GM12878 (cell line): Measurements from ENCODE around the gene APLN. TPM values are rescaled to one million over a fixed set of nuclear protein-coding genes. Genes with fewer than 3 reads are reported as not detected.

Source experiments
- ATAC-seq: fragments of 200-7000 bp; cut with Tn5 transposase; 3 replicates; pipeline ENCODE4 v1.9.1; 2020; ENCODE audit warnings: mild to moderate bottlenecking, moderate library complexity
- BruUV-seq: library from RNA; stranded (reverse); fragments of 400-500 nt; replicated peaks from 2 replicates; lab custom pipeline; 2021; lab: Mats Ljungman, UMichigan
- CTCF ChIA-PET: fragments of 300-600 bp; sonication (Branson Sonifier 250); formaldehyde crosslinking; extraction: SDS; loops from one replicate; lab custom pipeline; 2021; ENCODE audit warnings: inconsistent platforms; lab: Yijun Ruan, JAX
- POLR2A ChIA-PET: fragments of 350-600 bp; formaldehyde crosslinking; extraction: SDS; loops from one replicate; lab custom pipeline; 2021; ENCODE audit warnings: inconsistent platforms; lab: Charles Lee
- RAD21 ChIA-PET: fragments of 300-600 bp; sonication (Branson Sonifier 250); formaldehyde crosslinking; loops from one replicate; lab custom pipeline; 2023; ENCODE audit warnings: antibody characterized with exemption; ENCODE audit not compliant: unreplicated experiment; lab: Charles Lee
- SMC1A ChIA-PET: fragments of 300-600 bp; sonication (Branson Sonifier 250); formaldehyde crosslinking; loops from one replicate; lab custom pipeline; 2023; ENCODE audit not compliant: unreplicated experiment, uncharacterized antibody; lab: Charles Lee
- DNase-seq: peaks from one replicate; pipeline ENCODE4 v3.0.0-alpha.2; 2011; ENCODE audit warnings: low read depth, low spot score
- FAIRE-seq: peaks from 3 replicates; lab custom pipeline; 2011; peaks lifted over from hg19 to GRCh38; lab: Jason Lieb, UNC
- H2AFZ ChIP-seq: 2 replicates; pipeline ENCODE4 v1.6.0; 2011; ENCODE audit warnings: low read depth, low read length, control low read depth; ENCODE audit not compliant: control insufficient read depth
- H3K27ac ChIP-seq: 2 replicates; pipeline ENCODE4 v1.5.1; 2011; ENCODE audit warnings: control low read depth; ENCODE audit not compliant: control insufficient read depth, insufficient read depth
- H3K27me3 ChIP-seq, 2 experiments: replicated peaks in 1 of 2; 2 replicates each; pipeline versions ENCODE4 v1.6.0 to v1.6.1; 2011; ENCODE audit warnings: low read length in 1 of 2; ENCODE audit not compliant: control insufficient read depth in 2 of 2, insufficient read depth in 2 of 2
- H3K36me3 ChIP-seq, 2 experiments: 2 replicates each; pipeline ENCODE4 v1.5.1; 2011; ENCODE audit warnings: low read length in 1 of 2; ENCODE audit not compliant: control insufficient read depth in 2 of 2, insufficient read depth in 2 of 2
- H3K4me1 ChIP-seq: 2 replicates; pipeline ENCODE4 v1.6.1; 2011; ENCODE audit warnings: mild to moderate bottlenecking, low read length, moderate library complexity, mixed read lengths; ENCODE audit not compliant: control insufficient read depth, insufficient read depth
- H3K4me2 ChIP-seq: 2 replicates; pipeline ENCODE4 v1.6.0; 2011; ENCODE audit warnings: control low read depth; ENCODE audit not compliant: control insufficient read depth, insufficient read depth
- H3K4me3 ChIP-seq: fragments of 200-600 bp; sonication (generic); 2 replicates; pipeline ENCODE4 v1.5.1; 2016
- H3K79me2 ChIP-seq: 2 replicates; pipeline ENCODE4 v1.6.0; 2011; ENCODE audit warnings: low read length; ENCODE audit not compliant: control insufficient read depth, insufficient read depth
- H3K9ac ChIP-seq: 2 replicates; pipeline ENCODE4 v1.8.0; 2011; ENCODE audit warnings: low read length, control low read depth, mixed read lengths; ENCODE audit not compliant: control insufficient read depth, insufficient read depth
- H3K9me3 ChIP-seq: replicated peaks from 3 replicates; pipeline ENCODE4 v1.5.1; 2011; ENCODE audit warnings: mild to moderate bottlenecking, low read length; ENCODE audit not compliant: control insufficient read depth, insufficient read depth
- H4K20me1 ChIP-seq: 2 replicates; pipeline ENCODE4 v1.6.0; 2011; ENCODE audit not compliant: control insufficient read depth, insufficient read depth
- CBX3 ChIP-seq: fragments of 200-600 bp; sonication (generic); IDR thresholded peaks from 2 replicates; pipeline ENCODE4 v1.6.1; 2016; ENCODE audit warnings: low read depth, borderline replicate concordance
- CREB1 ChIP-seq: IDR thresholded peaks from 2 replicates; pipeline ENCODE4 v1.6.1; 2012; ENCODE audit warnings: low read depth, mild to moderate bottlenecking, inconsistent platforms
- MTA3 ChIP-seq: IDR thresholded peaks from 2 replicates; pipeline ENCODE4 v1.6.1; 2012; ENCODE audit warnings: low read length, inconsistent platforms, borderline replicate concordance
- PAX5 ChIP-seq: IDR thresholded peaks from 2 replicates; pipeline ENCODE4 v1.6.1; 2011; ENCODE audit warnings: low read depth, low read length, borderline replicate concordance
- SP1 ChIP-seq: IDR thresholded peaks from one replicate; pipeline ENCODE4 v1.6.1; 2011; ENCODE audit warnings: low read depth, low read length
- ZZZ3 ChIP-seq: IDR thresholded peaks from 2 replicates; pipeline ENCODE4 v1.6.1; 2011; ENCODE audit warnings: low read depth; ENCODE audit not compliant: control insufficient read depth, insufficient read length
- whole genome bisulfite sequencing: methylation state at CpG from one replicate; pipeline ENCODE4 v1.1.6; 2016; ENCODE audit warnings: low lambda C conversion rate; ENCODE audit not compliant: insufficient replicate concordance, insufficient coverage; ENCODE audit errors: missing lambda C conversion rate; 5-methylcytosine and 5-hydroxymethylcytosine counted together
- in situ Hi-C: fragments of 300-500 bp; cut with MboI; formaldehyde crosslinking; loops from 9 replicates; pipeline ENCODE4 v1.14.3; 2018; ENCODE audit warnings: mixed read lengths
- intact Hi-C: fragments of 100-400 bp; cut with micrococcal nuclease; formaldehyde crosslinking; loops from one replicate; pipeline ENCODE4 v1.14.2; 2022; ENCODE audit not compliant: unreplicated experiment
- polyA plus RNA-seq, 11 experiments: library from polyadenylated mRNA; depleted of rRNA in 4 of 11; unstranded in 6 of 11; stranded (reverse) in 5 of 11; fragments of >200 nt; fragmentation: Nextera tagmentation in 4 of 11; fragmentation: Illumina TruSeq in 1 of 11; extraction: Ambion mirVana in 4 of 11; extraction: Trizol in 1 of 11; gene quantifications; 1 replicate in 1 of 11; 2 replicates in 10 of 11; pipeline versions ENCODE4 v1.2.1 to v1.2.3, GENCODE V29; 2011 to 2016; ENCODE audit warnings: inconsistent platforms in 2 of 11, missing spikeins in 2 of 11, low read depth in 1 of 11
- total RNA-seq, 4 experiments: library from RNA; depleted of rRNA in 3 of 4; stranded (reverse); fragments of >200 nt in 3 of 4; fragmentation: Illumina TruSeq in 1 of 4; extraction: Trizol in 1 of 4; gene quantifications; 2 replicates each; pipeline versions ENCODE4 v1.2.1 to v1.2.3, GENCODE V29; 2013 to 2021
- TF ChIP-seq, protein P1 (sequence below): fragments of 450-650 bp; IDR thresholded peaks from 2 replicates; pipeline ENCODE4 v1.6.1; 2017; ENCODE audit warnings: mild to moderate bottlenecking, low read depth, inconsistent platforms; ENCODE audit not compliant: poor library complexity, severe bottlenecking
- TF ChIP-seq, protein P2 (sequence below): IDR thresholded peaks from 2 replicates; pipeline ENCODE4 v1.6.1; 2012; ENCODE audit warnings: low read depth, low read length, improper control_type of control experiment

Gene APLN
- total and polyA plus RNA-seq, 10 of the 15 experiments (the other 5 are each of a cell fraction or from before 2014, with no cell fraction given): 0.31 TPM; not detected in 9

DNA sequence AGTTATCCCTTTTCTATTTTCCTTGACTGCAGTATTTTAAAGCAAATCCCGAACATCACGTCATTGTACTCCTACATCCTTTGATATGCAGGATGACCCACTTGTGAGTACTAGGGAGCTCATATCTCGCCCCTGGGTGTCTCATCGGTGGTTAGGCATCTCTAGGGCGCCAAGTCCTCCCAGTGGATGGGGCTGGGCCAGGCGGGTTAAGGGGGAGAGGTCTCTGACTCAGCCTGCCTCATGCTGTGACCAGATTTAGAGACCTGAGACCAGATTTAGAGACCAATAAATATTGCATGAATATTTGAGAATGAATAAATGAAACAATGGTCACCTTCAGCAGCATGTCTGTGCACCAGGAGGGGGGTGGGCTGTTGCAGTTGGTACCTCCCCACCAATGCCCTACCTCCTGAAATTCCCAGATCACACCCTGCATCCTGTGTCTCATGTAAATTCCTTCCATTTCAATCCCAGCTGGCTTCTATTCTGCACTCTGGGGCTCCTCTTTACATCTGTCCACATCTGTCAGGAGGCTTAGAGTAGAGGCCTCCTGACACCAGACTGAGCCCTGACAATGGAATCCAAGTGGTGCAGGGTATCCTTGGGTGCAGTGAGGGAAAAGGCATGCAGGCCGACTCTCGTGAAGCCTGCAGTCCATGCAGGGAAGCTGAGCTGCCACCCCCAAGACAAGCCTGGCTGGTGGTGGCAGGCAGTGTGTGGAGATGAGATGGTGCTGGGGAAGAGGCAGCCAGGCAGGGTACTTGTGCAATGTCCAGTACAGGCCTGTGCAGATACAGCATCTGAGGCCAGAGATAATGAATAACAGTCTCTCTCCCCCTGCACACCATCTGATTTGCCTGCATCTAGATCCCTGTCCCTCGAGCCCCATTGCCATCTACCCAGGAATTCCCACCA, 5.2 kb downstream of the APLN start:
- intact Hi-C loops (no loop called here), in situ Hi-C loops (no loop called here)
- Histone ChIP-seq H4K20me1 (no peaks in the 10 kb centered on the region), H2AFZ (no peak overlapping the region), H3K4me3 (no peak overlapping the region), H3K27ac (no peak overlapping the region), H3K4me1 (no peaks in the 10 kb centered on the region), H3K4me2 (no peak overlapping the region), H3K27me3 (peaks cover 2% of the 10 kb centered on the region in 2 experiments; a peak in 3 of 4 replicates), H3K36me3 (no peaks in the 10 kb centered on the region), H3K9ac (no peak overlapping the region), H3K9me3 (no peaks in the 10 kb centered on the region), H3K79me2 (no peaks in the 10 kb centered on the region)
- CTCF ChIA-PET: no interaction called here
- WGBS: 26% methylated on average over 9 of the region's 9 CpGs
- SMC1A ChIA-PET: no interaction called here
- RAD21 ChIA-PET: no interaction called here
- no TSS peak for BruUV-seq
- DNase-seq (no peak), ATAC-seq (no peak), FAIRE-seq (no peak)
- POLR2A ChIA-PET: no interaction called here
- TF ChIP-seq PAX5: no peak
- TF ChIP-seq SP1: no peak
- TF ChIP-seq MTA3: no peak
- TF ChIP-seq, protein P1, sequence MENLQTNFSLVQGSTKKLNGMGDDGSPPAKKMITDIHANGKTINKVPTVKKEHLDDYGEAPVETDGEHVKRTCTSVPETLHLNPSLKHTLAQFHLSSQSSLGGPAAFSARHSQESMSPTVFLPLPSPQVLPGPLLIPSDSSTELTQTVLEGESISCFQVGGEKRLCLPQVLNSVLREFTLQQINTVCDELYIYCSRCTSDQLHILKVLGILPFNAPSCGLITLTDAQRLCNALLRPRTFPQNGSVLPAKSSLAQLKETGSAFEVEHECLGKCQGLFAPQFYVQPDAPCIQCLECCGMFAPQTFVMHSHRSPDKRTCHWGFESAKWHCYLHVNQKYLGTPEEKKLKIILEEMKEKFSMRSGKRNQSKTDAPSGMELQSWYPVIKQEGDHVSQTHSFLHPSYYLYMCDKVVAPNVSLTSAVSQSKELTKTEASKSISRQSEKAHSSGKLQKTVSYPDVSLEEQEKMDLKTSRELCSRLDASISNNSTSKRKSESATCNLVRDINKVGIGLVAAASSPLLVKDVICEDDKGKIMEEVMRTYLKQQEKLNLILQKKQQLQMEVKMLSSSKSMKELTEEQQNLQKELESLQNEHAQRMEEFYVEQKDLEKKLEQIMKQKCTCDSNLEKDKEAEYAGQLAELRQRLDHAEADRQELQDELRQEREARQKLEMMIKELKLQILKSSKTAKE: no peak
- TF ChIP-seq, protein P2, sequence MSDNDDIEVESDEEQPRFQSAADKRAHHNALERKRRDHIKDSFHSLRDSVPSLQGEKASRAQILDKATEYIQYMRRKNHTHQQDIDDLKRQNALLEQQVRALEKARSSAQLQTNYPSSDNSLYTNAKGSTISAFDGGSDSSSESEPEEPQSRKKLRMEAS: no peak
- TF ChIP-seq ZZZ3: no peak
- no peak for TF ChIP-seq CBX3
- no peak for TF ChIP-seq CREB1
